Stimulated activated CD4-positive, alpha-beta T cell treated with anti-CD3 and anti-CD28 coated beads, Interleukin-4, amount 100 ng/mL, for 24 hours (primary cell): ENCODE results near the gene TMEM147.

Experiments
- DNase-seq: peaks from one replicate; pipeline ENCODE4 v3.0.0-alpha.2; 2020

Gene TMEM147

DNA sequence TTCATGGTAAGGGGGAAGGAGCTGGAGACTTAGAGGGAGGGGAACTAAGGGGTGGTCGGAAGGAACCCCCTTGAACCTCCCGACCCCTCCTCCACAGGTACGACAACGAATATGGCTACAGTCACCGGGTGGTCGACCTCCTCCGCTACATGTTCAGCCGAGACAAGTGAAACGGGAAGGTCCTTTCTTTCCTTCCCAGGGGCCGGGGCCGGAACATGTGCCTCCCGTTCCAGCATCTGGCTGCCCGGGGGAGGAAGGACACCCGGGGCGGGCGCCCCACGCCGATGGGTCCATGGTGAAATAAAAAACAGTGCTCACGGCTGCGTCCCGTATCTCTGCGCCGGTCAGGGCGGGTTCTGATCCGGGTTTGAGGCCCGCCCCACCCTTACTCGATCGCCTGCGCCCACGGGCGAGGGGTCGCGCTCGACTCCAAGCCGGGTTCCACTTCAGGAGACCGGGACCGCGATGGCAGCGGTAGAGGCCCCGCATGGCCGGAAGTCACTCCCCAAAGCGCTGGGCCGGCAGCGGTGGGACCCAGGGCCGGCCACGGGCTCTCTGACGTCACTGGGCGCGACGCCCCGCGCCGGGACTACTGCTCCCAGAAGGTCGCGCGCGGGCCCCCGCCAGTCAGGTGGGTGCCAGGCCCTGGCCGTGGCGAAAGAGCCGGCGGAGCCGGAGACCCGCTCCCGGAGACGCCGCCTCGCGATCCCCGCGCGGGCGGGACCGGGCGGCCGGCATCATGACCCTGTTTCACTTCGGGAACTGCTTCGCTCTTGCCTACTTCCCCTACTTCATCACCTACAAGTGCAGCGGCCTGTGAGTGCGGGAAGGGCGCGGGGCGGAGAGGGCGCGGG lies at the start of gene TMEM147:
Gene TMEM147, plus strand, starts transcription at position 626 of the 854 bp plus-strand sequence. Its CDS starts 114 bp downstream, at position 740.
- peak; percentile 83 for DNase-seq

GRCh38 chr19:35497406-35497805 lies 48.0 kb upstream of the TMEM147 start:
- no peak for DNase-seq

- no peak for DNase-seq
Measured at GRCh38 chr19:35498220-35498619, 47.2 kb upstream of the TMEM147 start.

GRCh38 chr19:35498984-35499527 lies 46.4 kb upstream of the TMEM147 start:
- no peak for DNase-seq

- DNase-seq: no peak
Measured at GRCh38 chr19:35500611-35501010, 44.8 kb upstream of the TMEM147 start.

GRCh38 chr19:35501684-35502083 lies 43.7 kb upstream of the TMEM147 start:
- no peak for DNase-seq

- DNase-seq: no peak
Measured at GRCh38 chr19:35502751-35503150, 42.7 kb upstream of the TMEM147 start.

DNA sequence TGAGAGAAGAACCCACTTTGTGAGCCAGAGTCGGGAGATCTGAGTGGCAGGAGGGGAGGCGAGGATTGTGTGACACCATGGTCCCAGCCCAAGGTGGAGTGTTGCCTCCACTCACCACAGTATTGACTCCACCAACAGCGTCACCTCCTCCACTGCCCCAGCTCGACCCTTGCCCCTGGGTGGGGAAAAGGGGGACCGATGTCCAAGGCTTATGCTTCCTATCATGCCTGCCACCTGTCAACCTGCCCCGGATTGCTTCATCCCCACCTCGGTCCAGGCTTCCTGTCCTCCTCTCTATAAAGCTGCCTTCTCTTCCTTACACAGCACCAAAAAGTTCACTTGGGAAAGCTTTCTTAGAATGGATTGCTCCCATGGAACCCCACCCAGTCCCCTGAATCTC lies 39.4 kb upstream of the TMEM147 start:
- no peak for DNase-seq

DNA sequence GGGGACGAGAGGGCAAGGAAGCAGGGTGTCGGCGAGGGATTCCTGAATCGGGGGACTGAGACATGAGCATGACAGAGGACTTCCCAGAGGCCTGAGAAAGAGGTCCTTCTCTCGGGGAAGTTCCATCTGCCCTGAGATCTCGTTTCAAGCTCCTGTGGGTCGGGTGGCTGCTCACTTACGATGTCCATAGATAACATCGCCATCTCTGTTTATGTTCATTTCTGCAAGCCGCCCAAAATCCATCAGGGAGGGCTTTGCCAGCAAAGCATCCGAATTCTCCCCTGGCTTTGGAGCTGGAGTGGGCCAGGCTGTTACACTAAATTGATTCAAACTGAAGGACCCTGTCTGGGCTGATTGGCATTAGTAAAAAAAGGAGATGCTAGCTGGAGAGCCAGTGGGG lies 37.9 kb upstream of the TMEM147 start:
- DNase-seq: no peak

- no peak for DNase-seq
Measured at GRCh38 chr19:35508129-35508528, 37.3 kb upstream of the TMEM147 start.

DNA sequence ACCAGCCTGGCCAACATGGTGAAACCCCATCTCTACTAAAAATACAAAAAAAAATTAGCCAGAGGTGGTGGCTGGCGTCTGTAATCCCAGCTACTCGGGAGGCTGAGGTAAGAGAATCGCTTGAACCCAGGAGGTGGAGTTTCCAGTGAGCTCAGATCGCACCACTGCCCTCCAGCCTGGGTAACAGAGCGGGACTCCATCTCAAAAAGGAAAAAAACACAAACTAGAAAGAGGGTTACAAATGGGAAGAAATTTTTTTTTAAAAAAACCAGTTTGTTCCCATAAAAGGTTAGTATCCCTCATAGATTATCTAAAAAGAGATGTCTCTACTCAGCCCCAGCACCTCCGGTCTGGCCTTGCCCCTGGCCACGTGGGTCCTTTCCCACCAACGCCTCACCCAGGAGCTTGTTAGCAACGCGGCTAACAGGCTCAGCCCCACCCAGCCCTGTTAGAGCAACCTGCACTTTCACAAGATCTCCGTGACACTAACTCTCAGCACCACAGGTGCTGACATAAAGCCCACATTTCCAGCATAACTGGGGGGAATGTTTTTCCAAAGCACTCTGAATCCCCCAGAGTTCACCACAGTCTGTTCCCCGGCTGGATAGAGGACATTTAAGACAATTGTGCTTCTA lies 36.3 kb upstream of the TMEM147 start:
- peak; percentile 37 for DNase-seq

DNA sequence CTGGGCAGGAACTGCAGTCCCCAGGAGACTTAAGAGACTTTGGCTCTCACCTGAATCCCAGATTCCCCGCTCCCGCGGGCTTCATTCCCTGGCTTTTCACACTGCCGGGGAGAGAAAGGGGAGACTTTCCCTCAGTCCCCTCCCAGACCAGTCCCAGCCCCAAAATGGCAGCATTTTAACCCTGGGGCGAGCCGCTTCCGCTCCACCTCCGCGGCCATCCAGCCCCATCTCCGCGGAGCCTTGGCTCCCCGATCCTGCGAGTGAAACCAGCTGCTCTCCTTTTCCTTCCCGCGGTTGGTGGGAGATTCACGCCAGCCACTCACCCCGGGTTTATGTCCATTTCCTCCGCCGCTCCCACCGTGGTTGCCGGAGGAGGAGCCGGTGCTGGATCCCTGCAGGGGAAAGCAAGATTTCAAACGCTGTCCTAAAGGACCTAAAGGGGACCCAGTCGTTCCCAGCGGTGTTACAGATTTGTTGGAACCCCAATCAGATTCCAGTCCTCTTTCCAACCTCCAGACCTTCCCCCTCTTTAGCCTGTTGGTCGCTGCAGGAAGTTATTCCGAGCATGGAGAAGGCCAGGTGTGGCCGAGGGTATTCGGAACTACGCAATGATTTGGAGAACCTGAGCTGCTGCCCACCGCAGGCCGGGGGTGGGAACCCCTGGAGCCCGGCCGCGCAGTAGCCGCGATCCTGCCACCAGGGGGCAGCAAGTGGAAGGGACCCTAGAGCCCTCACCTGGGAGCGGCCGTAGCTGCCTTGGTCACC lies 35.4 kb upstream of the TMEM147 start:
- peak; percentile 79 for DNase-seq

DNA sequence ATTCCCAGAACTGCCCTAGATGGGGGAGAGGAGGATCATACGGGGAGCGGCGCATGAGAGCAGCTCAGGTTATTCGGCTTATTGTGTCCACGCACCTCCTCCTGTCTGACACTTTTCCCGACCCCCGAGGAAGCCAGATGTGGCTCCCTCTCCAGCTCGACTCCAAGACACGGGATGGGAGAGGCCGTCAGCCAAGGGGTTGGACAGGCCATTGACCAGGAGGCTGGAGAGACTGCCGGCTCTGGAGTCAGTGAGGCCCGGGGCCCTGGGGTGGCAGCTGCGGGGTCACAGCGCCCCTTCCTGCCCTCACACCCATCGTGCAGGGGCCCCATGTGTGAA lies 34.8 kb upstream of the TMEM147 start:
- no peak for DNase-seq

- no peak for DNase-seq
Measured at GRCh38 chr19:35511337-35511736, 34.1 kb upstream of the TMEM147 start.

DNA sequence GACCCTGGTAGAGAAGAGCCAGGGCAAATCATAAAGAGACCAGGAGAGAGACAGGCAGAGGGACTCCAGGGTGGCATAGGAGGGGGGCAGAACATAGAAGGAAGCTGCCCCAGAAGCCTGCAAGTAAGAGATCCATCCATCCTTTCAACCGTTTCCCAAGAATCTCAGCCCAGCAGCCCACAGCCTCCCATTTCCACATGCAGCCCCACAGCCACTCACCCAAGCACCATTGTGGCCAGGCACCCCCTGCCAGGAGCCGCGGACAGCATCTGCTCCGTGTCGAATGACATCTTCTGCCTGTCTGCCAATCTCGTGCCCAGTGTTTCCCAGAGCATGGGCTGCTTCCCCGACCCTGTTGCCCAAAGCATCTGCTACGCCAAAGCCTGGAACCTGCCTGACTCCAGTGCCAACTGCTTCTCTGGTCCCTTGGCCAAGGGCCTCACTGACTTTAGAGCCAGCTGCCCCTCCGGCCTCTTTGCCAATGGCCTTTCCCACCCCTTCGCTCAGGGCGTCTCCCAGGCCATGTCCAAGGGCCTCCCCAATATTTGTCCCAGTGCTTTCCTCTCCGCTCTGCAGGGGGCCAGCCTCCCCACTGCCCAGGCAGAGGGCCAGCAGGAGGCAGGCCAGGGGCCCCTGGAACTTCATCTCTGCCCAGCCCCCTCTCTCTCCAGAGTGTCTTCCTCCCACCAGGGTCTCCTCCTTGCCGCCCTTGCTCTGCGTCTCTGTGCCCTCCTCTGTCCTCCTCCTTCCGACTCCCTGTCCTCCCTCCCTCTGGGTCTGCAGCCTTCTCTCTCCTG lies 32.4 kb upstream of the TMEM147 start:
- no peak for DNase-seq

- DNase-seq: no peak
Measured at GRCh38 chr19:35513628-35514281, 31.7 kb upstream of the TMEM147 start, which contains the start of gene DMKN. Gene DMKN (minus strand): TSS chr19:35513649. CDS start chr19:35513475, 174 bp downstream.

DNA sequence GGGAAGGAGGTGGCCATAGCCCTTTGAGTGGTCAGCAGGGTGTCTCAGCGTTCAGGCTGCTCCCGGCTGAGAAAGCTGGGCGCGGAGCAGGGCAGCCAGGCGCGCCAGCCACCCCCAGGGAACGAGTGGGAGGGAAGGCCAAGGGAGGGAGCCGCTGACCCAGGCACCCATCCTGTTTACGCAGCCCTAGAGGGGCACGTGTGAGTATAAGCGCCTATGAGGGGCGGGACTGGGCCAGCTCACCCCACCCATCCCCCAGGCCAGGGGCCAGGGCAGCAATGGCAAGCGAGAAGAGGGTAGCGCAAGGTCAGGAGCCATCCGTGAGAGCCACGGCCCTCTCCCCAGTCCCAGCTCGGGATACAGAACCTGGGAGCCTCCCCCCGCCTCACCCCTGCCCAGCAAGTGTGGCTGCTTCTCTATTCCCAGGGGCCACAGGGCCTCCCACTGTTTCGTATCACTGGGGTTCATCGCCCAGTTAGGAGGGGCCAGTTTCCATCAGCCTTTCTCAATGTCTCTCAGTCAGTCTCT lies 31.1 kb upstream of the TMEM147 start:
- no peak for DNase-seq

GRCh38 chr19:35516310-35516709 lies 29.1 kb upstream of the TMEM147 start:
- no peak for DNase-seq

GRCh38 chr19:35517342-35517741 lies 28.1 kb upstream of the TMEM147 start:
- no peak for DNase-seq

GRCh38 chr19:35518313-35518712 lies 27.1 kb upstream of the TMEM147 start:
- DNase-seq: no peak

- no peak for DNase-seq
Measured at GRCh38 chr19:35519291-35519690, 26.1 kb upstream of the TMEM147 start.
